ENCODE results near the gene CHAT. TPM values are rescaled to one million over a fixed set of nuclear protein-coding genes. Genes with fewer than 3 reads are reported as not detected.

CHAT gene
- total and polyA plus RNA-seq, 3 experiments from 2014 or later = not detected

GRCh38 chr10:49645871-49646870 lies 32.3 kb downstream of the CHAT start:
- H3K27ac ChIP-seq (ENCODE audit: low read depth, low read length) = no peak overlapping the region
- peaks cover 21 to 41% of the 10 kb centered on the region in 2 donors for H3K27me3 Mint-ChIP-seq
- H3K36me3 ChIP-seq (ENCODE audit: insufficient read depth, low read length) = no peaks in the 10 kb centered on the region
- CTCF ChIA-PET = no interaction called here
- H3K4me3 ChIP-seq (ENCODE audit: low read length) = no peak overlapping the region
- H3K27me3 ChIP-seq (ENCODE audit: insufficient read depth, low read length, poor library complexity, severe bottlenecking) = no peaks in the 10 kb centered on the region
- H3K4me1 ChIP-seq (ENCODE audit: insufficient read depth, low read length) = no peaks in the 10 kb centered on the region
- no peaks in the 10 kb centered on the region for H3K9me3 Mint-ChIP-seq
- no peaks in the 10 kb centered on the region for H3K9me3 ChIP-seq (ENCODE audit: low read length)
- no peak overlapping the region for H3K27ac Mint-ChIP-seq
- POLR2A ChIA-PET = no interaction called here
- peaks cover 4 to 18% (median 7%) of the 10 kb centered on the region in 3 donors for H3K4me1 Mint-ChIP-seq
- DNase-seq = no peak
- H3K36me3 Mint-ChIP-seq = no peaks in the 10 kb centered on the region
- H3K4me3 Mint-ChIP-seq = no peak overlapping the region

GRCh38 chr10:49647554-49647953 lies 33.7 kb downstream of the CHAT start:
- no peaks in the 10 kb centered on the region for H3K9me3 ChIP-seq (ENCODE audit: low read length)
- peaks cover 15 to 31% of the 10 kb centered on the region in 2 donors for H3K27me3 Mint-ChIP-seq
- no peak overlapping the region for H3K27ac Mint-ChIP-seq
- peaks cover 4 to 18% (median 7%) of the 10 kb centered on the region in 3 donors for H3K4me1 Mint-ChIP-seq
- H3K4me1 ChIP-seq (ENCODE audit: insufficient read depth, low read length) = no peaks in the 10 kb centered on the region
- no peak overlapping the region for H3K4me3 ChIP-seq (ENCODE audit: low read length)
- no peaks in the 10 kb centered on the region for H3K36me3 Mint-ChIP-seq
- H3K36me3 ChIP-seq (ENCODE audit: insufficient read depth, low read length) = no peaks in the 10 kb centered on the region
- no peak overlapping the region for H3K4me3 Mint-ChIP-seq
- no peak overlapping the region for H3K27ac ChIP-seq (ENCODE audit: low read depth, low read length)
- H3K27me3 ChIP-seq (ENCODE audit: insufficient read depth, low read length, poor library complexity, severe bottlenecking) = no peaks in the 10 kb centered on the region
- ChIA-PET POLR2A (no interaction called here), CTCF (no interaction called here)
- no peaks in the 10 kb centered on the region for H3K9me3 Mint-ChIP-seq
- DNase-seq = no peak

- H3K27me3 Mint-ChIP-seq = peaks cover 10 to 32% of the 10 kb centered on the region in 2 donors
- ChIA-PET CTCF (no interaction called here), POLR2A (no interaction called here)
- no peaks in the 10 kb centered on the region for H3K36me3 ChIP-seq (ENCODE audit: insufficient read depth, low read length)
- H3K4me1 Mint-ChIP-seq = peaks cover 4 to 18% (median 7%) of the 10 kb centered on the region in 3 donors
- no peak overlapping the region for H3K4me3 ChIP-seq (ENCODE audit: low read length)
- no peak overlapping the region for H3K27ac ChIP-seq (ENCODE audit: low read depth, low read length)
- H3K36me3 Mint-ChIP-seq = no peaks in the 10 kb centered on the region
- H3K9me3 Mint-ChIP-seq = peaks cover 0 to 2% (median 0%) of the 10 kb centered on the region in 5 donors
- no peaks in the 10 kb centered on the region for H3K27me3 ChIP-seq (ENCODE audit: insufficient read depth, low read length, poor library complexity, severe bottlenecking)
- H3K4me1 ChIP-seq (ENCODE audit: insufficient read depth, low read length) = no peaks in the 10 kb centered on the region
- H3K9me3 ChIP-seq (ENCODE audit: low read length) = no peaks in the 10 kb centered on the region
- no peak for DNase-seq
- no peak overlapping the region for H3K4me3 Mint-ChIP-seq
- no peak overlapping the region for H3K27ac Mint-ChIP-seq
Measured at GRCh38 chr10:49647985-49648795, 34.4 kb downstream of the CHAT start.

GRCh38 chr10:49649294-49649693 lies 35.5 kb downstream of the CHAT start:
- H3K4me3 Mint-ChIP-seq = peak overlapping the region in 2 of 7 donors; percentile 18 to 23

GRCh38 chr10:49649936-49650723 lies 36.3 kb downstream of the CHAT start:
- H3K4me1 Mint-ChIP-seq = peaks cover 4 to 18% (median 7%) of the 10 kb centered on the region in 3 donors
- peaks cover 0 to 2% (median 0%) of the 10 kb centered on the region in 5 donors for H3K9me3 Mint-ChIP-seq
- H3K27me3 Mint-ChIP-seq = peaks cover 1 to 19% of the 10 kb centered on the region in 2 donors
- no peaks in the 10 kb centered on the region for H3K36me3 Mint-ChIP-seq
- Histone ChIP-seq H3K27ac (ENCODE audit: low read depth, low read length) (no peak overlapping the region), H3K36me3 (ENCODE audit: insufficient read depth, low read length) (no peaks in the 10 kb centered on the region), H3K27me3 (ENCODE audit: insufficient read depth, low read length, poor library complexity, severe bottlenecking) (no peaks in the 10 kb centered on the region), H3K4me3 (ENCODE audit: low read length) (no peak overlapping the region), H3K9me3 (ENCODE audit: low read length) (no peaks in the 10 kb centered on the region), H3K4me1 (ENCODE audit: insufficient read depth, low read length) (no peaks in the 10 kb centered on the region)
- CTCF ChIA-PET = no interaction called here
- H3K27ac Mint-ChIP-seq = no peak overlapping the region
- DNase-seq = no peak
- H3K4me3 Mint-ChIP-seq = peak overlapping the region in 1 of 7 donors; percentile 14
- POLR2A ChIA-PET = no interaction called here

More at GRCh38 chr10:49649294-49649693, 35.5 kb downstream of the CHAT start:
- Histone ChIP-seq H3K9me3 (ENCODE audit: low read length) (no peaks in the 10 kb centered on the region), H3K27me3 (ENCODE audit: insufficient read depth, low read length, poor library complexity, severe bottlenecking) (no peaks in the 10 kb centered on the region), H3K27ac (ENCODE audit: low read depth, low read length) (no peak overlapping the region), H3K4me3 (ENCODE audit: low read length) (no peak overlapping the region), H3K4me1 (ENCODE audit: insufficient read depth, low read length) (no peaks in the 10 kb centered on the region), H3K36me3 (ENCODE audit: insufficient read depth, low read length) (no peaks in the 10 kb centered on the region)
- peaks cover 0 to 2% (median 0%) of the 10 kb centered on the region in 5 donors for H3K9me3 Mint-ChIP-seq
- H3K4me1 Mint-ChIP-seq = peaks cover 4 to 18% (median 7%) of the 10 kb centered on the region in 3 donors
- POLR2A ChIA-PET = no interaction called here
- H3K27ac Mint-ChIP-seq = no peak overlapping the region
- no peaks in the 10 kb centered on the region for H3K36me3 Mint-ChIP-seq
- CTCF ChIA-PET = interaction anchor here (0.9 kb wide), 1 partner anchor 19 kb away, joined by 3 read pairs; no protein-coding TSS in a partner anchor
- no peak for DNase-seq
- H3K27me3 Mint-ChIP-seq = peaks cover 3 to 25% of the 10 kb centered on the region in 2 donors

GRCh38 chr10:49650724-49651034 lies 36.8 kb downstream of the CHAT start:
- Histone ChIP-seq H3K27me3 (ENCODE audit: insufficient read depth, low read length, poor library complexity, severe bottlenecking) (no peaks in the 10 kb centered on the region), H3K36me3 (ENCODE audit: insufficient read depth, low read length) (no peaks in the 10 kb centered on the region), H3K27ac (ENCODE audit: low read depth, low read length) (no peak overlapping the region), H3K9me3 (ENCODE audit: low read length) (no peaks in the 10 kb centered on the region), H3K4me1 (ENCODE audit: insufficient read depth, low read length) (no peaks in the 10 kb centered on the region), H3K4me3 (ENCODE audit: low read length) (no peak overlapping the region)
- POLR2A ChIA-PET = no interaction called here
- CTCF ChIA-PET = no interaction called here
- no peak overlapping the region for H3K4me3 Mint-ChIP-seq
- peaks cover 1 to 24% of the 10 kb centered on the region in 2 donors for H3K27me3 Mint-ChIP-seq
- no peaks in the 10 kb centered on the region for H3K36me3 Mint-ChIP-seq
- H3K4me1 Mint-ChIP-seq = peaks cover 4 to 18% (median 7%) of the 10 kb centered on the region in 3 donors
- no peak for DNase-seq
- H3K27ac Mint-ChIP-seq = no peak overlapping the region
- peaks cover 0 to 2% (median 0%) of the 10 kb centered on the region in 5 donors for H3K9me3 Mint-ChIP-seq

- H3K9me3 Mint-ChIP-seq = peaks cover 0 to 2% (median 0%) of the 10 kb centered on the region in 5 donors
- H3K27ac ChIP-seq (ENCODE audit: low read depth, low read length) = no peak overlapping the region
- no peak overlapping the region for H3K27ac Mint-ChIP-seq
- ChIA-PET POLR2A (no interaction called here), CTCF (no interaction called here)
- no peaks in the 10 kb centered on the region for H3K36me3 Mint-ChIP-seq
- H3K9me3 ChIP-seq (ENCODE audit: low read length) = no peaks in the 10 kb centered on the region
- no peak overlapping the region for H3K4me3 Mint-ChIP-seq
- peaks cover 3 to 26% of the 10 kb centered on the region in 2 donors for H3K27me3 Mint-ChIP-seq
- H3K36me3 ChIP-seq (ENCODE audit: insufficient read depth, low read length) = no peaks in the 10 kb centered on the region
- no peaks in the 10 kb centered on the region for H3K27me3 ChIP-seq (ENCODE audit: insufficient read depth, low read length, poor library complexity, severe bottlenecking)
- H3K4me3 ChIP-seq (ENCODE audit: low read length) = no peak overlapping the region
- no peak for DNase-seq
- peaks cover 4 to 18% (median 7%) of the 10 kb centered on the region in 3 donors for H3K4me1 Mint-ChIP-seq
- no peaks in the 10 kb centered on the region for H3K4me1 ChIP-seq (ENCODE audit: insufficient read depth, low read length)
Measured at GRCh38 chr10:49651039-49651835, 37.4 kb downstream of the CHAT start.

All from CD8-positive, alpha-beta memory T cell (primary cell).